ENCODE results near the gene ELOVL4.
A peak's percentile ranks its signal among the peaks of the same experiment; 100 is the strongest.

Gene ELOVL4

GRCh38 chr6:79947191-79948186 lies at the start of gene ELOVL4:
ELOVL4 (minus strand) TSS chr6:79947553; CDS start chr6:79947279, 274 bp downstream.
- peak; percentile 49 for DNase-seq

GRCh38 chr6:79993911-79994309 lies 46.6 kb upstream of the ELOVL4 start:
- DNase-seq = no peak

- DNase-seq = no peak
These were observed 45.9 kb upstream of the ELOVL4 start for GRCh38 chr6:79993012-79993910.

GRCh38 chr6:79989641-79990040 lies 42.3 kb upstream of the ELOVL4 start:
- DNase-seq = no peak

- DNase-seq = no peak
These were observed 37.8 kb upstream of the ELOVL4 start for GRCh38 chr6:79985128-79985527.

- no peak for DNase-seq
These were observed 36.9 kb upstream of the ELOVL4 start for GRCh38 chr6:79984261-79984660.

GRCh38 chr6:79981652-79982051 lies 34.3 kb upstream of the ELOVL4 start:
- no peak for DNase-seq

GRCh38 chr6:79971193-79971592 lies 23.8 kb upstream of the ELOVL4 start:
- DNase-seq = no peak

GRCh38 chr6:79969784-79970183 lies 22.4 kb upstream of the ELOVL4 start:
- DNase-seq = no peak

- no peak for DNase-seq
These were observed 19.8 kb upstream of the ELOVL4 start for GRCh38 chr6:79967178-79967577.

GRCh38 chr6:79964607-79965081 lies 17.3 kb upstream of the ELOVL4 start:
- no peak for DNase-seq

- no peak for DNase-seq
These were observed 7.5 kb upstream of the ELOVL4 start for GRCh38 chr6:79954849-79955248.

GRCh38 chr6:79949233-79949632 lies 1.9 kb upstream of the ELOVL4 start:
- DNase-seq = no peak

GRCh38 chr6:79946272-79947190 lies 822 bp downstream of the ELOVL4 start:
- DNase-seq = no peak

GRCh38 chr6:79943133-79943532 lies 4.2 kb downstream of the ELOVL4 start:
- no peak for DNase-seq

- no peak for DNase-seq
These were observed 5.7 kb downstream of the ELOVL4 start for GRCh38 chr6:79941489-79942151.

GRCh38 chr6:79928478-79928998 lies 18.8 kb downstream of the ELOVL4 start:
- no peak for DNase-seq

GRCh38 chr6:79927758-79928157 lies 19.6 kb downstream of the ELOVL4 start:
- no peak for DNase-seq

- no peak for DNase-seq
These were observed 24.1 kb downstream of the ELOVL4 start for GRCh38 chr6:79923270-79923669.

GRCh38 chr6:79922018-79922417 lies 25.3 kb downstream of the ELOVL4 start:
- no peak for DNase-seq

GRCh38 chr6:79913369-79913768 lies 34.0 kb downstream of the ELOVL4 start:
- DNase-seq = no peak
